ENCODE results near the gene PBX3.

DNA sequence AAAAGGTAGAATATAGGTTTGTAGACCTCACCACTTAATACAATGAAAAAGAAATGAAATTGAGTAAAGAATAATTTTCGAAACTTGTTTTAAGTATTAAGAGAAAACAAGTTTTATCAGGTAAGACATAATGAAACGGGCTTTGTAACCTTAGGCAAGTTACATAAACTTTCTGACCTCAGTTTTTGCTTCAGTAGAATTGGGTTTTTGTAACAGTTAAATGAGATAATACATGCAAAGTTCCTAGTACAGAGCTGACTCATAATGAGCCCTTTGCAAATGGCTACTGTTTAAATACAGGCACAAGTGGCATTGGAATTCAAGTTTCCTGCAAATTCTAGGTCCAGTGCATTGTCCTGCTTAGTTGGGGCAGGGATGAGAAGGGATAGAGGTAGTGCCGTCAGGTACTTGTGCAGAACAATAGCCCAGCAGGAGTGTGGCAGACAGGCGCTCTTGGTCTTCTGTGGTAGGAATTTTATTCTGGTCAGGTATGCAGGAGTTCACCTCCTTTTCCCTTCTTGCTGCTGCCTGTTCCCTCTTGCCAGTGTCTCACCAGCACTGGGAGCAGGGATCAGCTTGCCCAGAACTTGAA is 203.8 kb downstream of the PBX3 start:
- TF ChIP-seq, protein P1, sequence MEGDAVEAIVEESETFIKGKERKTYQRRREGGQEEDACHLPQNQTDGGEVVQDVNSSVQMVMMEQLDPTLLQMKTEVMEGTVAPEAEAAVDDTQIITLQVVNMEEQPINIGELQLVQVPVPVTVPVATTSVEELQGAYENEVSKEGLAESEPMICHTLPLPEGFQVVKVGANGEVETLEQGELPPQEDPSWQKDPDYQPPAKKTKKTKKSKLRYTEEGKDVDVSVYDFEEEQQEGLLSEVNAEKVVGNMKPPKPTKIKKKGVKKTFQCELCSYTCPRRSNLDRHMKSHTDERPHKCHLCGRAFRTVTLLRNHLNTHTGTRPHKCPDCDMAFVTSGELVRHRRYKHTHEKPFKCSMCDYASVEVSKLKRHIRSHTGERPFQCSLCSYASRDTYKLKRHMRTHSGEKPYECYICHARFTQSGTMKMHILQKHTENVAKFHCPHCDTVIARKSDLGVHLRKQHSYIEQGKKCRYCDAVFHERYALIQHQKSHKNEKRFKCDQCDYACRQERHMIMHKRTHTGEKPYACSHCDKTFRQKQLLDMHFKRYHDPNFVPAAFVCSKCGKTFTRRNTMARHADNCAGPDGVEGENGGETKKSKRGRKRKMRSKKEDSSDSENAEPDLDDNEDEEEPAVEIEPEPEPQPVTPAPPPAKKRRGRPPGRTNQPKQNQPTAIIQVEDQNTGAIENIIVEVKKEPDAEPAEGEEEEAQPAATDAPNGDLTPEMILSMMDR (IDR thresholded peaks at IDR 0.05): no peak
- TF ChIP-seq POLR2A (IDR thresholded peaks at IDR 0.05): no peak
